Sigmoid colon (tissue), 4 donors: ENCODE measurements around the gene CARD9.

Source experiments
- EP300 ChIP-seq, 4 donors: sonication (generic); formaldehyde crosslinking; IDR thresholded peaks; one replicate each; pipeline ENCODE4 v1.6.1; 2017; ENCODE audit warnings: antibody characterized with exemption in 4 of 4
- POLR2A ChIP-seq, 2 donors: fragments of 450-650 bp; IDR thresholded peaks; one replicate each; pipeline ENCODE4 v1.6.1; 2016; ENCODE audit warnings: antibody characterized with exemption in 2 of 2, mild to moderate bottlenecking in 2 of 2, moderate library complexity in 2 of 2
- POLR2AphosphoS5 ChIP-seq, 4 donors: sonication (generic); formaldehyde crosslinking; IDR thresholded peaks; one replicate each; pipeline ENCODE4 v1.6.1; 2017; ENCODE audit warnings: antibody characterized with exemption in 4 of 4
- TF ChIP-seq, protein P1 (sequence below), 4 experiments: fragments of 450-650 bp in 3 of 4; fragments of 200-600 bp in 1 of 4; IDR thresholded peaks; one replicate each; pipeline ENCODE4 v1.5.1; 2016 to 2019; ENCODE audit warnings: antibody characterized with exemption in 4 of 4, mild to moderate bottlenecking in 3 of 4, moderate library complexity in 2 of 4

DNA sequence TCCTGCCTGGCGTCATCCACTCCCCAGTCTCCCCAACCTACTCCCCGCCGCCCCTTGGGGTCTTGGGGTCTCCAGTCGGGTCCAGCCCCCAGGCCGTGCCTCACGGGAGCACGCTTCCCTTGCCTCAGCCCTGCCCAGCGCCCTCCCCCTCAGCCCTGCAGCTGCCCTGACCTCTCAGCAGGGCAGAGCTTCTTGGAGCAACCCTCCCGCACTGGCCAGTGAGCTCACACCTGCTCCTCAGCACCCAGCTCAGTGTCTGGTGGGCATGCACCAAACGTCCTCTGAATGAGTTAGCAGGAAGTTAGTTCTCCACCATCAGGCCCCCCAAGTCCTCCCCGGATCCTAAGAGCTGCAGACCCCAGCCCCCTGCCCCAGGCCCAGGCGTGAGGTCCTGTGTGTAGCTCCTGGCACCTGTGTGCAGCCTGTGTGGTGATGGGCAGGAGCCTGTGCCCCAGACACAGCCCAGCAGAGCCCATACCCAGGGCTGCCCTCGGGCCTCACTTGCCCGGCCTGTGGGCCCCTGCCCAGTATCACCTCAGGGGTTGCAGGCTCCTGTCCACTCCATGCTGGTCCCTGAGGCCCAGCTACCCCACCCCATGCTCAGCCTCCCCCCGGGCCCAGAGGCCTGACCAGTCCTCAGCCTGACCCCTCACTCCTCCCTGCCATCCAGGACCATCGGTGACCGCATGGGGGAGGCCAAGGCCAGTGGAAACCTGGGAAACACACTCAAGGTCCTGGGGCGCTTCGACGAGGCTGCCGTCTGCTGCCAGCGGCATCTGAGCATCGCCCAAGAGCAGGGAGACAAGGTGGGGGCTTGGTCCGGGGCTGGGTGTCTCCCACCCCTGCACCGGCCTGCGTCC lies 37.9 kb downstream of the CARD9 start:
- TF ChIP-seq, protein P1, sequence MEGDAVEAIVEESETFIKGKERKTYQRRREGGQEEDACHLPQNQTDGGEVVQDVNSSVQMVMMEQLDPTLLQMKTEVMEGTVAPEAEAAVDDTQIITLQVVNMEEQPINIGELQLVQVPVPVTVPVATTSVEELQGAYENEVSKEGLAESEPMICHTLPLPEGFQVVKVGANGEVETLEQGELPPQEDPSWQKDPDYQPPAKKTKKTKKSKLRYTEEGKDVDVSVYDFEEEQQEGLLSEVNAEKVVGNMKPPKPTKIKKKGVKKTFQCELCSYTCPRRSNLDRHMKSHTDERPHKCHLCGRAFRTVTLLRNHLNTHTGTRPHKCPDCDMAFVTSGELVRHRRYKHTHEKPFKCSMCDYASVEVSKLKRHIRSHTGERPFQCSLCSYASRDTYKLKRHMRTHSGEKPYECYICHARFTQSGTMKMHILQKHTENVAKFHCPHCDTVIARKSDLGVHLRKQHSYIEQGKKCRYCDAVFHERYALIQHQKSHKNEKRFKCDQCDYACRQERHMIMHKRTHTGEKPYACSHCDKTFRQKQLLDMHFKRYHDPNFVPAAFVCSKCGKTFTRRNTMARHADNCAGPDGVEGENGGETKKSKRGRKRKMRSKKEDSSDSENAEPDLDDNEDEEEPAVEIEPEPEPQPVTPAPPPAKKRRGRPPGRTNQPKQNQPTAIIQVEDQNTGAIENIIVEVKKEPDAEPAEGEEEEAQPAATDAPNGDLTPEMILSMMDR (IDR thresholded peaks at IDR 0.05) = no peak
- TF ChIP-seq POLR2AphosphoS5 (IDR thresholded peaks at IDR 0.05) (no peak), POLR2A (IDR thresholded peaks at IDR 0.05) (no peak), EP300 (IDR thresholded peaks at IDR 0.05) (no peak)
